DND-41 (cell line): ENCODE measurements around the gene KIF26A.

Experiments
- ATAC-seq: fragments of 200-7000 bp; cut with Tn5 transposase; 3 replicates; pipeline ENCODE4 v1.9.1; 2021; ENCODE audit warnings: low read depth; ENCODE audit not compliant: insufficient read depth
- DNase-seq: peaks from one replicate; pipeline ENCODE4 v3.0.0-alpha.2; 2020
- H2AFZ ChIP-seq: 2 replicates; pipeline ENCODE4 v1.6.0; 2012; ENCODE audit warnings: low read depth, low read length
- H3K27ac ChIP-seq: 2 replicates; pipeline ENCODE4 v1.5.1; 2012; ENCODE audit warnings: low read length, inconsistent platforms
- H3K27me3 ChIP-seq: fragments of 200-600 bp; sonication (generic); 2 replicates; pipeline ENCODE4 v1.6.0; 2012; ENCODE audit warnings: low read length, mild to moderate bottlenecking, inconsistent platforms; ENCODE audit not compliant: insufficient read depth, poor library complexity
- H3K36me3 ChIP-seq: 2 replicates; pipeline ENCODE4 v1.5.1; 2012; ENCODE audit warnings: low read length, inconsistent platforms; ENCODE audit not compliant: insufficient read depth
- H3K4me1 ChIP-seq: 2 replicates; pipeline ENCODE4 v1.5.1; 2012; ENCODE audit warnings: mild to moderate bottlenecking, low read length; ENCODE audit not compliant: insufficient read depth
- H3K4me2 ChIP-seq: 2 replicates; pipeline ENCODE4 v1.6.0; 2012; ENCODE audit warnings: mild to moderate bottlenecking, moderate library complexity, low read length, inconsistent platforms; ENCODE audit not compliant: insufficient read depth
- H3K4me3 ChIP-seq, 2 experiments: fragments of 200-600 bp in 1 of 2; shearing (Covaris generic) in 1 of 2; 2 replicates each; pipeline ENCODE4 v1.5.1; 2012 to 2016; ENCODE audit warnings: inconsistent platforms in 2 of 2, low read length in 2 of 2, mild to moderate bottlenecking in 2 of 2, low read depth in 1 of 2, moderate library complexity in 1 of 2
- H3K79me2 ChIP-seq: 2 replicates; pipeline ENCODE4 v1.6.0; 2012; ENCODE audit warnings: low read length, inconsistent platforms; ENCODE audit not compliant: insufficient read depth
- H3K9ac ChIP-seq: 2 replicates; pipeline ENCODE4 v1.6.0; 2012; ENCODE audit warnings: low read depth, mild to moderate bottlenecking, inconsistent platforms, low read length, moderate library complexity
- H3K9me3 ChIP-seq: 2 replicates; pipeline ENCODE4 v1.5.1; 2012; ENCODE audit warnings: low read length, moderate library complexity, mild to moderate bottlenecking, inconsistent platforms; ENCODE audit not compliant: insufficient read depth, severe bottlenecking
- H4K20me1 ChIP-seq: 2 replicates; pipeline ENCODE4 v1.6.0; 2012; ENCODE audit warnings: low read length; ENCODE audit not compliant: insufficient read depth
- CTCF ChIP-seq: IDR thresholded peaks from 2 replicates; pipeline ENCODE4 v1.5.1; 2012; ENCODE audit warnings: borderline replicate concordance, low read length, moderate library complexity, mild to moderate bottlenecking; ENCODE audit not compliant: poor library complexity, severe bottlenecking; ENCODE audit errors: extremely low read depth
- EZH2 ChIP-seq: IDR thresholded peaks from 3 replicates; pipeline ENCODE4 v1.6.1; 2012; ENCODE audit warnings: borderline replicate concordance, low read depth, mild to moderate bottlenecking, moderate library complexity, low read length, inconsistent platforms; ENCODE audit not compliant: severe bottlenecking

Gene KIF26A

DNA sequence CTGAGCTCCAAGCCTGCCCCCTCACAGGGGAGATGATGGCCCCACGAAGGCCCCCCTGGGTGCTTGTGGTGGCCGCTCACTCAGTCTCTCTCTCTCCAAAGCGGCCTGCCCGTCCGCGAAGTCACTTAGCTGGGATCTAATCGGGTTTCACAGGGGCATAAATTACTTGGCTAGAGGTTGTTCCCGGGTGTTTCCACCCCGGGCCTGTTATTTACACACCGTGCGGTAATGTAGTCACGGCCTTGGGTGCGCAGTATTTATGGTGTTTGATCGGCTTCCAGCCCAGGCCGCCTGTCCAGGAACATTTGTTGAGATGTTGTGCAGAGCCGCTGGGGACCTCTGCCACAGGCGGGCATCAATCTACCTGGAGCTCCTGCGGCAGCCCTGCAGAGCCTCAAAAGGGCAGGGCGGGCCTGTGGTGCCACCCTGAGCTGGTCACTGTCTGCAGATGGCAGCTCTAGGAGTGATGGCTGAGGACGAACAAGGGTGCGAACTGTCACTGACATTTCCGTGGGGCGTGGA is 91.2 kb downstream of the KIF26A start:
- H3K79me2 ChIP-seq, result no peaks in the 10 kb centered on the region
- no peaks in the 10 kb centered on the region for H3K4me1 ChIP-seq
- TF ChIP-seq CTCF, result no peak
- no peak for TF ChIP-seq EZH2
- H3K27me3 ChIP-seq, result no peaks in the 10 kb centered on the region
- peaks cover 17% of the 10 kb centered on the region for H3K9me3 ChIP-seq
- no peaks in the 10 kb centered on the region for H4K20me1 ChIP-seq
- no peak overlapping the region for H2AFZ ChIP-seq
- H3K4me2 ChIP-seq, result no peak overlapping the region
- H3K9ac ChIP-seq, result no peak overlapping the region
- H3K4me3 ChIP-seq, result no peak overlapping the region
- DNase-seq (no peak), ATAC-seq (no peak)
- no peaks in the 10 kb centered on the region for H3K36me3 ChIP-seq
- no peak overlapping the region for H3K27ac ChIP-seq

DNA sequence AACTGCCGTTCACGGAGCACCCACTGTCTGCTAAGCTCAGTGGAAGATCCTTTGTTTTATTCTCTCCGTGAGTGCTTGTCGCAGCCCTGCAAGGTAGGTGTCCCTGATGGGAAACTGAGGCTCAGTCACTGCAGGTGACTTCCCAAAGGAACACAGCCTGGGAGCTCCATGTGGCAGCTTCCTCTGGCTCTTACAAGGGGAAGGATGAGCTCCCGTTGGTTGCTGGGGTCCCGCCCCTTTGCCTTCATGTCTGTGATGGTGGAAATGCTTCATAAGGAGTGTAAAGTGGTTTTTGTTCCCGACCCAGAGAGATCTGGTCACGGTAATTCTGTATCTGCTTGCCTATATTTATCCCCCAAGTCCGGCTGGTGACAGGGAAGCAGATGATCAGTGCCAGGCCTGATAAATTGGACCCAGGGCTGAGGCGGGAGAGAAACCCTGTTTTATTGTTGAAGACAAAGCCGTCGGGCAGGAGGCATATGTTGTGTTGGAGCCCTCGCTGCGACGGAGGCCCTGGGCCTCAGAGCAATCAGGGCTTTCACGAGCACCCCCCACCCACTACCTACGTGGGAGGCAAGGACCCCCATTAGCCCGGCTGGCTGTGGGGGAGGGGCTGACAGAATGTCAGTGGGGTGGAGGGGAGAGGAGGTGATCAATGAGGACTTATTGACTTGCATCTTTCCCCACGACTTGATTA is 91.9 kb downstream of the KIF26A start:
- no peak for TF ChIP-seq EZH2
- TF ChIP-seq CTCF, result no peak
- H2AFZ ChIP-seq, result no peak overlapping the region
- H3K27ac ChIP-seq, result no peak overlapping the region
- no peaks in the 10 kb centered on the region for H3K27me3 ChIP-seq
- peaks cover 19% of the 10 kb centered on the region for H3K9me3 ChIP-seq
- DNase-seq (no peak), ATAC-seq (no peak)
- H3K4me3 ChIP-seq, result no peak overlapping the region
- no peaks in the 10 kb centered on the region for H3K79me2 ChIP-seq
- no peaks in the 10 kb centered on the region for H4K20me1 ChIP-seq
- H3K36me3 ChIP-seq, result no peaks in the 10 kb centered on the region
- H3K9ac ChIP-seq, result no peak overlapping the region
- H3K4me1 ChIP-seq, result no peaks in the 10 kb centered on the region
- no peak overlapping the region for H3K4me2 ChIP-seq
